Panc1 (cell line): ENCODE data around the gene PHOX2A.

Experiments used
- POLR2AphosphoS5 ChIP-seq: IDR thresholded peaks from 2 replicates; pipeline ENCODE4 v1.6.1; 2012; ENCODE audit warnings: mild to moderate bottlenecking, low read depth, low read length, moderate library complexity
- TCF7L2 ChIP-seq: IDR thresholded peaks from 2 replicates; pipeline ENCODE4 v1.6.1; 2011; ENCODE audit warnings: mild to moderate bottlenecking, low read depth, low read length, inconsistent platforms
- TF ChIP-seq, protein P1 (sequence below): fragments of 450-650 bp; IDR thresholded peaks from 2 replicates; pipeline ENCODE4 v1.5.1; 2017; ENCODE audit warnings: mild to moderate bottlenecking

DNA sequence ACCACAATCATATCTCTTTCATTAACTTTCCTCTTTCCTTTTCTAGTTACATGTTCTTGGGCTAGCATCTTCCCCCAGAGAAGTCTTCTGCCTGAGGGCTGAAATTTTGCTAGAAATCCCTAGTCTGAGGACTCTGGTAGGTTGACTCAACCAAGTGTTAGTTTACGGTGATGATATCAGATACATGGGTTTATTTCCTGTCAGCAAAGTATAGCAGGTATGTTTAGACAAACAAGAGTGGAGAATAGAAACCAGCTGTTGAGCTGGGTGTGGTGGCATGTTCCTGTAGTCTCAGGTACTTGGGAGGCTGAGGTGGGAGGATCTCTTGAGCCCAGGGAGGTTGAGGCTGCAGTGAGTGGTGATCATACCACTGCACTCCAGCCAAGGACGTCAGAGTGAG lies 40.8 kb downstream of the PHOX2A start:
- TF ChIP-seq, protein P1, sequence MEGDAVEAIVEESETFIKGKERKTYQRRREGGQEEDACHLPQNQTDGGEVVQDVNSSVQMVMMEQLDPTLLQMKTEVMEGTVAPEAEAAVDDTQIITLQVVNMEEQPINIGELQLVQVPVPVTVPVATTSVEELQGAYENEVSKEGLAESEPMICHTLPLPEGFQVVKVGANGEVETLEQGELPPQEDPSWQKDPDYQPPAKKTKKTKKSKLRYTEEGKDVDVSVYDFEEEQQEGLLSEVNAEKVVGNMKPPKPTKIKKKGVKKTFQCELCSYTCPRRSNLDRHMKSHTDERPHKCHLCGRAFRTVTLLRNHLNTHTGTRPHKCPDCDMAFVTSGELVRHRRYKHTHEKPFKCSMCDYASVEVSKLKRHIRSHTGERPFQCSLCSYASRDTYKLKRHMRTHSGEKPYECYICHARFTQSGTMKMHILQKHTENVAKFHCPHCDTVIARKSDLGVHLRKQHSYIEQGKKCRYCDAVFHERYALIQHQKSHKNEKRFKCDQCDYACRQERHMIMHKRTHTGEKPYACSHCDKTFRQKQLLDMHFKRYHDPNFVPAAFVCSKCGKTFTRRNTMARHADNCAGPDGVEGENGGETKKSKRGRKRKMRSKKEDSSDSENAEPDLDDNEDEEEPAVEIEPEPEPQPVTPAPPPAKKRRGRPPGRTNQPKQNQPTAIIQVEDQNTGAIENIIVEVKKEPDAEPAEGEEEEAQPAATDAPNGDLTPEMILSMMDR, result no peak
- no peak for TF ChIP-seq TCF7L2
- TF ChIP-seq POLR2AphosphoS5, result no peak
